Measurements from ENCODE around the gene COL27A1.

The COL27A1 gene

DNA sequence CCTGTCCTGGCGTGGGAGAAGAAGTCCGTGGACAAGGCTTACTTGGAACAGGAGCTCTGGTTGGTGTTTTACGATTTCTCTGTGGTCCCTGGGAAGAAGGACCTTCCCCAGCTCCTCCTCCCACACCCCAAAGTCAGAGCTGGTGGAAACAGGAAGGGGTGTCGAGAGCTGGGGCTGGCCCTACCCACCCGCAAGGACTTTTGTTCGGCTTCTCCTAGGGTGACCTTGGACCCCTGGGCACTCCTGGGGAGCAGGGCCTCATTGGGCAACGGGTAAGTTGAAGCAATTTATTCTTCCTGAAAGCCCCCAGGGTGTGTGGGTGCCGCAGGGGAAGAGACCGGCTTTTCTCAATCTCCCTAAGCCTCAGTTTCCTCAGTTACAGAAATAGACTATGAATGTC, 113.7 kb downstream of the COL27A1 start:
- no peak for TF ChIP-seq CTCF (IDR thresholded peaks at IDR 0.05; ENCODE audit: low read depth, low read length)
- no peak for TF ChIP-seq POLR2A (IDR thresholded peaks at IDR 0.05; ENCODE audit: extremely low read depth, insufficient read length)
- TF ChIP-seq MYC (IDR thresholded peaks at IDR 0.05; ENCODE audit: low read depth, low read length) = no peak
- TF ChIP-seq MAX (IDR thresholded peaks at IDR 0.05; ENCODE audit: low read depth, low read length) = no peak
- no peak overlapping the region for H3K4me3 ChIP-seq (ENCODE audit: low read depth, low read length)
- DNase-seq (ENCODE audit: low read depth) = peak; percentile 78

- TF ChIP-seq CTCF (IDR thresholded peaks at IDR 0.05; ENCODE audit: low read depth, low read length) (no peak), POLR2A (IDR thresholded peaks at IDR 0.05; ENCODE audit: extremely low read depth, insufficient read length) (no peak)
- H3K4me3 ChIP-seq (ENCODE audit: low read depth, low read length) = no peak overlapping the region
- DNase-seq (ENCODE audit: low read depth) = no peak
Measured at GRCh38 chr9:114270120-114270975, 115.0 kb downstream of the COL27A1 start.

GRCh38 chr9:114271556-114272510, 116.5 kb downstream of the COL27A1 start:
- H3K4me3 ChIP-seq (ENCODE audit: low read depth, low read length) = no peak overlapping the region
- DNase-seq (ENCODE audit: low read depth) = peak; percentile 78
- TF ChIP-seq MAX (IDR thresholded peaks at IDR 0.05; ENCODE audit: low read depth, low read length) = no peak
- TF ChIP-seq POLR2A (IDR thresholded peaks at IDR 0.05; ENCODE audit: extremely low read depth, insufficient read length) = no peak
- peak; percentile 45 for TF ChIP-seq CTCF (IDR thresholded peaks at IDR 0.05; ENCODE audit: low read depth, low read length)

DNA sequence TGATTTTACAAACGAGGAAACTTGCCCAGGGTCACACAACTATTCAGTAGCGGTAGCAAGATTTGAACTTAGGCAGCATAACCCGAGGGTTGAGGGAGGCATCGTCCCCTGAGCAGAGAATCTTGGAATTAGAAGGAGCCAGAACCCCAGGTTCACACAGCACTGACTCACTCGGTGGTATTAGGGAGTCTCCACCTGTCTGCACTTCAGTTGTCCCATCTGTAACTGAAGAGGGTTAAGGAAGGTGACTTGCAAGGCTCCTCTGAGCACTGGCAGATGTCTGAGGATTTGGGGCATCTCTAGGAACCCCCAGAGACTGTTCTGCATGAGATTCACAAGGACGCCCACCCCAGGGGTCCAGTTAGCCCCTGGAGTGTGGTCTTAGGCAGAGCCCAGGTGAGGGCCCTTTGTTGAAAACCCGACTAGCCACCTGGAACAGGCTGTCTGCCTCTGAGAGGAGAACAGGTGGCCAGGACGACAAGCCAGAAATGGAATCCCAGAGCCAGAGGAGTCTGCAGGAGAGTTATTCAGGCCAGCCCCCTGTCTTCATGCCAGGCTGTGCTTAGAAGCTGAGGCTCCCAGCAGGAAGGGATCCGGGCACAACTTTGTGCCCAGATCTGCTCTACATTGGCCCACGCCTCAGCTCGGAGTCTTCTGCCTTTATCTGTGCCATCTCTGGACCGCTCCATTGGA, 117.5 kb downstream of the COL27A1 start:
- H3K4me3 ChIP-seq (ENCODE audit: low read depth, low read length) = no peak overlapping the region
- no peak for TF ChIP-seq CTCF (IDR thresholded peaks at IDR 0.05; ENCODE audit: low read depth, low read length)
- TF ChIP-seq MAX (IDR thresholded peaks at IDR 0.05; ENCODE audit: low read depth, low read length) = no peak
- TF ChIP-seq MYC (IDR thresholded peaks at IDR 0.05; ENCODE audit: low read depth, low read length) = no peak
- no peak for TF ChIP-seq POLR2A (IDR thresholded peaks at IDR 0.05; ENCODE audit: extremely low read depth, insufficient read length)

DNA sequence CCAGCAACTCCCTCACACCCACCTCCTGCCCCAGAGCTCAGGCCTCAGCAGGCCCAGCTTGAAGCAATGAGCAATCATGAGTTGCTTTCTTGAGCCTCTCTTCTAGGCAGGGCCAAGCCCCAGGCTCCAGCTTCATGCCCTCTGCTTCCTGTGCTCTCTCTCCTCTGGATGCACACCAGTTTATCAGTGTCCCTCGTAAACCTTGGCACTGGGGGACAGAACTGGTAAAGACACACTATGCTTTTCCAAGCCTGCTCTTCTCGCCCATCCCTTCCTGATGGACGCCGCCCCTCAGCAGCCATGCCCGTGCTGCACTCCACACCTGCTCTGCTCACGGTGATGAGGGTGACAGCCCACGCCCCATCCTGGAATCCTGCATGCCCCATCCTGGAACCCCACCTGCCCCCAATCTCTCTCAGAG, 118.1 kb downstream of the COL27A1 start:
- TF ChIP-seq MAX (IDR thresholded peaks at IDR 0.05; ENCODE audit: low read depth, low read length) = no peak
- no peak for TF ChIP-seq CTCF (IDR thresholded peaks at IDR 0.05; ENCODE audit: low read depth, low read length)
- TF ChIP-seq MYC (IDR thresholded peaks at IDR 0.05; ENCODE audit: low read depth, low read length) = no peak
- no peak for TF ChIP-seq POLR2A (IDR thresholded peaks at IDR 0.05; ENCODE audit: extremely low read depth, insufficient read length)
- H3K4me3 ChIP-seq (ENCODE audit: low read depth, low read length) = no peak overlapping the region
- DNase-seq (ENCODE audit: low read depth) = no peak

More for the DNA sequence above, 117.5 kb downstream of the COL27A1 start:
- DNase-seq (ENCODE audit: low read depth) = no peak

Measured in NB4 (cell line).